Neural progenitor cell (in vitro differentiated cells): ENCODE data around the gene NCOA6. TPM values are rescaled to one million over a fixed set of nuclear protein-coding genes. Genes with fewer than 3 reads are reported as not detected.
"Not testable (repeated sequence)": the region's sequence is repeated elsewhere in the genome, so short reads cannot be mapped to it uniquely, and the experiment has no call there.

Experiments
- DNase-seq: peaks from one replicate; pipeline ENCODE4 v3.0.0-alpha.2; 2016; ENCODE audit warnings: low spot score
- H2AFZ ChIP-seq: fragments of 200-600 bp; sonication (generic); replicated peaks from 2 replicates; pipeline ENCODE4 v1.6.1; 2016; ENCODE audit warnings: antibody characterized with exemption
- H3F3A ChIP-seq: fragments of 200-600 bp; sonication (generic); 2 replicates; pipeline ENCODE4 v1.6.1; 2016; ENCODE audit warnings: antibody characterized with exemption, low read depth
- H3K27ac ChIP-seq: fragments of 200-600 bp; sonication (generic); 2 replicates; pipeline ENCODE4 v1.5.1; 2016; ENCODE audit warnings: mild to moderate bottlenecking
- H3K27me3 ChIP-seq: fragments of 200-600 bp; sonication (generic); 2 replicates; pipeline ENCODE4 v1.6.1; 2016; ENCODE audit warnings: mild to moderate bottlenecking, moderate library complexity
- H3K36me3 ChIP-seq: fragments of 200-600 bp; sonication (generic); 2 replicates; pipeline ENCODE4 v1.5.1; 2016
- H3K4me1 ChIP-seq: fragments of 200-600 bp; sonication (generic); 2 replicates; pipeline ENCODE4 v1.6.1; 2016; ENCODE audit warnings: mixed run types
- H3K4me2 ChIP-seq: fragments of 200-600 bp; sonication (generic); 2 replicates; pipeline ENCODE4 v1.6.1; 2016
- H3K4me3 ChIP-seq: fragments of 200-600 bp; sonication (generic); 2 replicates; pipeline ENCODE4 v1.5.1; 2016
- H3K79me2 ChIP-seq: fragments of 200-600 bp; sonication (generic); 2 replicates; pipeline ENCODE4 v1.6.1; 2016; ENCODE audit warnings: low read depth
- H3K9ac ChIP-seq: fragments of 200-600 bp; sonication (generic); 2 replicates; pipeline ENCODE4 v1.6.1; 2016
- H3K9me3 ChIP-seq: fragments of 200-600 bp; sonication (generic); 2 replicates; pipeline ENCODE4 v1.5.1; 2016; ENCODE audit warnings: low read depth
- H4K20me1 ChIP-seq: fragments of 200-600 bp; sonication (generic); 2 replicates; pipeline ENCODE4 v1.6.1; 2016; ENCODE audit warnings: low read depth
- H3K27ac Mint-ChIP-seq: 3 replicates; pipeline ENCODE4 v1.8.0; 2021; ENCODE audit warnings: mixed read lengths
- H3K27me3 Mint-ChIP-seq: 2 replicates; pipeline ENCODE4 v1.8.0; 2022; ENCODE audit warnings: low read depth, mild to moderate bottlenecking, inconsistent platforms, moderate library complexity, mixed read lengths; ENCODE audit not compliant: insufficient read depth
- H3K36me3 Mint-ChIP-seq: 3 replicates; pipeline ENCODE4 v1.8.0; 2021; ENCODE audit warnings: mixed read lengths
- H3K4me1 Mint-ChIP-seq: 3 replicates; pipeline ENCODE4 v1.8.0; 2021; ENCODE audit warnings: mixed read lengths
- H3K4me3 Mint-ChIP-seq: 3 replicates; pipeline ENCODE4 v1.8.0; 2021; ENCODE audit warnings: mild to moderate bottlenecking, moderate library complexity, mixed read lengths
- H3K9me3 Mint-ChIP-seq: 3 replicates; pipeline ENCODE4 v1.8.0; 2020; ENCODE audit warnings: mixed read lengths
- EZH2 ChIP-seq: fragments of 200-600 bp; sonication (generic); IDR thresholded peaks from 2 replicates; pipeline ENCODE4 v1.6.1; 2017; ENCODE audit warnings: antibody characterized with exemption, mild to moderate bottlenecking, moderate library complexity
- EZH2phosphoT487 ChIP-seq: fragments of 200-600 bp; sonication (generic); IDR thresholded peaks from 2 replicates; pipeline ENCODE4 v1.6.1; 2017; ENCODE audit warnings: antibody characterized with exemption
- total RNA-seq: library from RNA; depleted of rRNA; stranded (reverse); fragments of >200 nt; gene quantifications from 2 replicates; pipeline ENCODE4 v1.2.3, GENCODE V29; 2015; ENCODE audit warnings: low replicate concordance
- TF ChIP-seq, protein P1 (sequence below): fragments of 200-600 bp; sonication (generic); IDR thresholded peaks from 2 replicates; pipeline ENCODE4 v1.5.1; 2017; ENCODE audit warnings: antibody characterized with exemption, mild to moderate bottlenecking

NCOA6 gene
- total RNA-seq, 1 donor from 2014 or later: 14.3 TPM

DNA sequence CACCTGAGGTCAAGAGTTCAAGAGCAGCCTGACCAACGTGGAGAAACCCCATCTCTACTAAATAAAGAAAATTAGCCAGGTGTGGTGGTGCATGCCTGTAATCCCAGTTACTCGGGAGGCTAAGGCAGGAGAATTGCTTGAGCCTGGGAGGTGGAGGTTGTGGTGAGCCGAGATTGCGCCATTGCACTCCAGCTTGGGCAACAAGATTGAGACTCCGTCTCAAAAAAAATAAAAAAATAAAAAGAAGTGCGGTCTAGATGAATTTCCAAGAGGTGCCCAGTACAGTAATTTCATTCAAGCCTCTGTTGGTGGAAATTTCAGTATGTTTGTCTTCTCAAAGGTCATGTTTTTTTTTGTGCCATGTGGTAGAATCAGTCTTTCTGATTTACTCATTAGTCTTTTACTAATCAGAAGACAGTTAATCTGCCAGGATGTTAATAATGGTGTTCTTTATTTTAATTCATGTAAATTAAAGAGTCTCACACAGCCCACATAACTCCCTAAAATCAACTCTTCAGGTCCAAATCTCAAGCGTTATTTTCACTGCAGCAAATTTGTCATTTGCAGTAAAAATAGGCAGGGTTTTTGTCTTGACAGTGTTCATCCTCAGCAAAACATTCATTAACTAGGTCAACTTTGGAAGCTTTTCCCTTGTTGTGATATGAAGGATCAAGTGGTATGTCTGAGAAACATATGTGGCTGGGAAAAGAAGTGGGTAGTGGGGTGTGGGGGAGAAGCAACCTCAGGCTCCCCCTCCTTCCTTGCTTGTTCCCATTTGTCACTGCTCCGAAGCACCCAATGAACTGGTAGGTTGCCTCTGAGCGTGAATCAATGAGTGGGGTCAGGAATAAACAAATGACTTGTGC lies 108.0 kb downstream of the NCOA6 start:
- Histone ChIP-seq H3K4me2 (no peak overlapping the region), H3F3A (no peaks in the 10 kb centered on the region), H3K9ac (no peak overlapping the region), H3K4me3 (no peak overlapping the region), H2AFZ (no peak overlapping the region), H3K4me1 (no peaks in the 10 kb centered on the region), H3K27ac (no peak overlapping the region), H4K20me1 (no peaks in the 10 kb centered on the region), H3K79me2 (no peaks in the 10 kb centered on the region), H3K36me3 (no peaks in the 10 kb centered on the region), H3K9me3 (no peaks in the 10 kb centered on the region), H3K27me3 (no peaks in the 10 kb centered on the region)
- no peak for TF ChIP-seq EZH2phosphoT487
- no peak overlapping the region for H3K27ac Mint-ChIP-seq
- no peak for DNase-seq
- no peaks in the 10 kb centered on the region for H3K9me3 Mint-ChIP-seq
- peaks cover 19% of the 10 kb centered on the region for H3K36me3 Mint-ChIP-seq
- H3K4me3 Mint-ChIP-seq: no peak overlapping the region
- no peaks in the 10 kb centered on the region for H3K4me1 Mint-ChIP-seq
- H3K27me3 Mint-ChIP-seq: no peaks in the 10 kb centered on the region

DNA sequence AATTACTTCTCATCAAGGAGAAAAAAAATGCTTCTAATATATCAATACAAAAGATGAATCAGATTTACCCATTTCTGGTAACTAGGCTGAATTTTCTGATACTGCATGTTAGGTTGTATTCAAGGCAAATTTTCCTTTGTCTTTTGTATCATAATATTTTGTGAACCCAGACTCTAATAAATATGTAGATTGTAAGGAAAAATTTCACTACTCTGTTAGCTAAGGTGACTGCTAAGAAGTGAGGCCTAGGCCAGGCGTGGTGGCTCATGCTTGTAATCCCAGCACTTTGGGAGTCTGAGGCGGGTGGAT lies 108.6 kb downstream of the NCOA6 start:
- Histone ChIP-seq H3K9me3 (no peaks in the 10 kb centered on the region), H3K9ac (no peak overlapping the region), H2AFZ (no peak overlapping the region), H3K36me3 (no peaks in the 10 kb centered on the region), H3K27me3 (peaks cover 4% of the 10 kb centered on the region), H3K27ac (no peak overlapping the region), H3K79me2 (no peaks in the 10 kb centered on the region), H3K4me3 (no peak overlapping the region), H4K20me1 (no peaks in the 10 kb centered on the region), H3K4me1 (no peaks in the 10 kb centered on the region), H3F3A (no peaks in the 10 kb centered on the region), H3K4me2 (no peak overlapping the region)
- no peaks in the 10 kb centered on the region for H3K4me1 Mint-ChIP-seq
- H3K27me3 Mint-ChIP-seq: no peaks in the 10 kb centered on the region
- H3K9me3 Mint-ChIP-seq: no peaks in the 10 kb centered on the region
- H3K4me3 Mint-ChIP-seq: no peak overlapping the region
- DNase-seq: no peak
- peaks cover 19% of the 10 kb centered on the region for H3K36me3 Mint-ChIP-seq
- no peak for TF ChIP-seq EZH2
- no peak overlapping the region for H3K27ac Mint-ChIP-seq

DNA sequence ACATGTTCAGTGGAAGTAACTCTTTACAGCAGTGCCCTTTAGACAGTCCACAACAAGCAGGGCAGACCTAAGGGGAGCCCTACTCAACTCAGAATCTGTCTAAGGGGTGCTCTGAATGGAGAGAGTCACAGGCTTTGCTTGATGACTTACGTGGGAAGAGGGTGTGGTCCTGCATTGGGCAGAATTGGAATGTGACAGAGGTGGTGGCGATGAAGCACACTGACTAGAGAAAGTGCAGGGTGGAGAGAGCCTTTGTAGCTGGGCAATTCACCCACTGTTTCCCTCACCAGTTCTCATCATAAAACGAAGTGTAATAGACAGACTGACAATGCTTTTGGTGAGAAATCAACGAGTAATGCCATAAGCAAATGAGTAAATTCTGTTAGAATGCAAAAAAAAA lies 110.1 kb downstream of the NCOA6 start:
- no peak overlapping the region for H3K27ac Mint-ChIP-seq
- H3K4me3 ChIP-seq: no peak overlapping the region
- H3K79me2 ChIP-seq: no peaks in the 10 kb centered on the region
- no peaks in the 10 kb centered on the region for H3K4me1 ChIP-seq
- H3K9me3 Mint-ChIP-seq: no peaks in the 10 kb centered on the region
- H3K4me1 Mint-ChIP-seq: peaks cover 5% of the 10 kb centered on the region
- H3K27me3 Mint-ChIP-seq: peaks cover 7% of the 10 kb centered on the region
- DNase-seq: no peak
- no peak overlapping the region for H3K9ac ChIP-seq
- H3K36me3 Mint-ChIP-seq: peaks cover 19% of the 10 kb centered on the region
- H2AFZ ChIP-seq: no peak overlapping the region
- no peak overlapping the region for H3K4me2 ChIP-seq
- TF ChIP-seq EZH2 (no peak), EZH2phosphoT487 (no peak)
- TF ChIP-seq, protein P1, sequence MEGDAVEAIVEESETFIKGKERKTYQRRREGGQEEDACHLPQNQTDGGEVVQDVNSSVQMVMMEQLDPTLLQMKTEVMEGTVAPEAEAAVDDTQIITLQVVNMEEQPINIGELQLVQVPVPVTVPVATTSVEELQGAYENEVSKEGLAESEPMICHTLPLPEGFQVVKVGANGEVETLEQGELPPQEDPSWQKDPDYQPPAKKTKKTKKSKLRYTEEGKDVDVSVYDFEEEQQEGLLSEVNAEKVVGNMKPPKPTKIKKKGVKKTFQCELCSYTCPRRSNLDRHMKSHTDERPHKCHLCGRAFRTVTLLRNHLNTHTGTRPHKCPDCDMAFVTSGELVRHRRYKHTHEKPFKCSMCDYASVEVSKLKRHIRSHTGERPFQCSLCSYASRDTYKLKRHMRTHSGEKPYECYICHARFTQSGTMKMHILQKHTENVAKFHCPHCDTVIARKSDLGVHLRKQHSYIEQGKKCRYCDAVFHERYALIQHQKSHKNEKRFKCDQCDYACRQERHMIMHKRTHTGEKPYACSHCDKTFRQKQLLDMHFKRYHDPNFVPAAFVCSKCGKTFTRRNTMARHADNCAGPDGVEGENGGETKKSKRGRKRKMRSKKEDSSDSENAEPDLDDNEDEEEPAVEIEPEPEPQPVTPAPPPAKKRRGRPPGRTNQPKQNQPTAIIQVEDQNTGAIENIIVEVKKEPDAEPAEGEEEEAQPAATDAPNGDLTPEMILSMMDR: no peak
- no peaks in the 10 kb centered on the region for H3K36me3 ChIP-seq
- peaks cover 11% of the 10 kb centered on the region for H4K20me1 ChIP-seq
- H3K27ac ChIP-seq: no peak overlapping the region
- H3K9me3 ChIP-seq: no peaks in the 10 kb centered on the region
- H3K4me3 Mint-ChIP-seq: no peak overlapping the region
- peaks cover 8% of the 10 kb centered on the region for H3F3A ChIP-seq
- H3K27me3 ChIP-seq: peaks cover 19% of the 10 kb centered on the region

DNA sequence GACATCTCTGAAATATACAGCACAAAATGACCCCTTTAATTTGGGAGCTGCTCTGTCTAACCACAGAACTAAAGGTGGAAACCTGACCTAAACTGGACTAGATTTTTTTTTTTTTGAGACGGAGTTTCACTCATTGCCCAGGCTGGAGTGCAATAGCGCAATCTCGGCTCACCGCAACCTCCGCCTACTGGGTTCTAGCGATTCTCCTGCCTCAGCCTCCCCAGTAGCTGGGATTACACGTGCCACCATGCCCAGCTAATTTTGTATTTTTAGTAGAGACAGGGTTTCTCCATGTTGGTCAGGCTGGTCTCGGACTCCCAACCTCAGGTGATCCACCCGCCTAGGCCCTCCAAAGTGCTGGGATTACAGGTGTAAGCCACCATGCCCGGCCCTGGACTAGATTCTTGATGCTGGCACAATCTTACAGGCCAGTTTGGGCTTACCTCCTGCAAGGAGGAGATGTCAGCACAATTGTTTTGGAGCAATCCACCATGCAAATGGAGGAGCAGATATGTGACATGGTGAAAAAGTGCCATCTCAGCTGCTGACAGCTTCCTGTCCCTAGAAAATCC lies 111.4 kb downstream of the NCOA6 start:
- H3K4me1 ChIP-seq, H2AFZ ChIP-seq, DNase-seq, H3K9me3 ChIP-seq, H3K4me1 Mint-ChIP-seq, H3K4me3 Mint-ChIP-seq, H3K9ac ChIP-seq, H3K4me2 ChIP-seq, H3K27ac ChIP-seq, H3K79me2 ChIP-seq, H3K4me3 ChIP-seq, H3K36me3 ChIP-seq, H3K9me3 Mint-ChIP-seq, H3K27ac Mint-ChIP-seq: not testable (repeated sequence)
- Histone ChIP-seq H3F3A (peaks cover 15% of the 10 kb centered on the region), H3K27me3 (peaks cover 31% of the 10 kb centered on the region), H4K20me1 (peaks cover 13% of the 10 kb centered on the region)
- Mint-ChIP-seq H3K36me3 (peaks cover 19% of the 10 kb centered on the region), H3K27me3 (peaks cover 12% of the 10 kb centered on the region)
